IMR-90 (cell line): Measurements from ENCODE around the gene ANK2. TPM values are rescaled to one million over a fixed set of nuclear protein-coding genes. Genes with fewer than 3 reads are reported as not detected.

Experiments
- ATAC-seq: fragments of 200-7000 bp; cut with Tn5 transposase; 2 replicates; pipeline ENCODE4 v1.9.1; 2020; ENCODE audit warnings: low read depth, mild to moderate bottlenecking, moderate library complexity
- BruUV-seq: library from RNA; stranded (reverse); fragments of 400-500 nt; replicated peaks from 2 replicates; lab custom pipeline; 2021; lab: Mats Ljungman, UMichigan
- CTCF ChIA-PET: fragments of 300-600 bp; formaldehyde crosslinking; extraction: SDS; loops from one replicate; lab custom pipeline; 2021; ENCODE audit warnings: antibody characterized with exemption; lab: Yijun Ruan, JAX
- POLR2A ChIA-PET: fragments of 300-600 bp; sonication (Branson Sonifier 250); formaldehyde crosslinking; loops from one replicate; lab custom pipeline; 2022; ENCODE audit warnings: antibody characterized with exemption; ENCODE audit not compliant: unreplicated experiment; lab: Charles Lee
- DNase-seq: peaks from one replicate; pipeline ENCODE4 v3.0.0; 2013
- H2AFZ ChIP-seq: replicated peaks from 2 replicates; pipeline ENCODE3; 2013; ENCODE audit warnings: low read length, mild to moderate bottlenecking; ENCODE audit not compliant: poor library complexity
- H2AK5ac ChIP-seq: 2 replicates; pipeline ENCODE4 v1.6.1; 2013; ENCODE audit warnings: low read depth, low read length, inconsistent platforms
- H2AK9ac ChIP-seq: replicated peaks from 2 replicates; pipeline ENCODE3; 2013; ENCODE audit warnings: mild to moderate bottlenecking, low read depth, low read length, moderate library complexity; ENCODE audit not compliant: poor library complexity
- H2BK120ac ChIP-seq: 2 replicates; pipeline ENCODE4 v1.6.1; 2013; ENCODE audit warnings: low read depth, low read length, inconsistent platforms
- H2BK15ac ChIP-seq: 3 replicates; pipeline ENCODE4 v1.6.1; 2013; ENCODE audit warnings: low read depth, low read length, inconsistent platforms
- H2BK20ac ChIP-seq: 2 replicates; pipeline ENCODE4 v1.6.1; 2013; ENCODE audit warnings: low read depth, mild to moderate bottlenecking, inconsistent platforms, low read length, moderate library complexity
- H2BK5ac ChIP-seq: 2 replicates; pipeline ENCODE4 v1.6.1; 2013; ENCODE audit warnings: mild to moderate bottlenecking, low read depth, low read length, inconsistent platforms; ENCODE audit not compliant: poor library complexity, severe bottlenecking
- H3K14ac ChIP-seq: replicated peaks from 2 replicates; pipeline ENCODE4 v1.6.1; 2013; ENCODE audit warnings: low read depth, low read length, inconsistent platforms
- H3K18ac ChIP-seq: 2 replicates; pipeline ENCODE4 v1.6.1; 2013; ENCODE audit warnings: low read depth, low read length, control low read depth
- H3K23ac ChIP-seq: 2 replicates; pipeline ENCODE4 v1.6.1; 2013; ENCODE audit warnings: low read depth, low read length, inconsistent platforms
- H3K27ac ChIP-seq: 2 replicates; pipeline ENCODE4 v1.5.1; 2013; ENCODE audit warnings: mild to moderate bottlenecking, control low read depth, low read length; ENCODE audit not compliant: insufficient read depth
- H3K27me3 ChIP-seq: 2 replicates; pipeline ENCODE4 v1.6.1; 2013; ENCODE audit warnings: low read length; ENCODE audit not compliant: control insufficient read depth, insufficient read depth
- H3K36me3 ChIP-seq: 2 replicates; pipeline ENCODE4 v1.6.1; 2013; ENCODE audit warnings: low read length, mixed read lengths; ENCODE audit not compliant: control insufficient read depth, insufficient read depth
- H3K4ac ChIP-seq: 2 replicates; pipeline ENCODE4 v1.6.1; 2013; ENCODE audit warnings: low read depth, low read length, inconsistent platforms
- H3K4me1 ChIP-seq: 2 replicates; pipeline ENCODE4 v1.6.1; 2013; ENCODE audit warnings: low read length, mixed read lengths; ENCODE audit not compliant: control insufficient read depth, insufficient read depth
- H3K4me2 ChIP-seq: 2 replicates; pipeline ENCODE4 v1.6.1; 2013; ENCODE audit warnings: low read depth, mild to moderate bottlenecking, control low read depth, low read length, moderate library complexity
- H3K4me3 ChIP-seq: 2 replicates; pipeline ENCODE4 v1.5.1; 2013; ENCODE audit warnings: low read depth, mild to moderate bottlenecking, control low read depth, low read length, moderate library complexity; ENCODE audit not compliant: insufficient read depth
- H3K56ac ChIP-seq: 2 replicates; pipeline ENCODE4 v1.6.1; 2013; ENCODE audit warnings: low read length, inconsistent platforms; ENCODE audit not compliant: insufficient read depth; ENCODE audit errors: extremely low read depth
- H3K79me1 ChIP-seq, 2 experiments: 2 replicates each; pipeline ENCODE4 v1.6.1; 2013; ENCODE audit warnings: low read length in 2 of 2, inconsistent platforms in 1 of 2, low read depth in 1 of 2
- H3K9ac ChIP-seq: 2 replicates; pipeline ENCODE4 v1.6.1; 2013; ENCODE audit warnings: low read depth, low read length, control low read depth
- H3K9me1 ChIP-seq: 2 replicates; pipeline ENCODE4 v1.6.1; 2013; ENCODE audit warnings: low read length, inconsistent platforms; ENCODE audit not compliant: insufficient read depth
- H3K9me3 ChIP-seq: 2 replicates; pipeline ENCODE4 v1.6.1; 2013; ENCODE audit warnings: low read length; ENCODE audit not compliant: control insufficient read depth, insufficient read depth
- H4K20me1 ChIP-seq: 2 replicates; pipeline ENCODE4 v1.6.1; 2013; ENCODE audit warnings: low read length, inconsistent platforms; ENCODE audit not compliant: insufficient read depth
- H4K5ac ChIP-seq: 2 replicates; pipeline ENCODE4 v1.6.1; 2013; ENCODE audit warnings: mild to moderate bottlenecking, low read depth, low read length, control low read depth
- H4K8ac ChIP-seq, 2 experiments: 2 replicates each; pipeline ENCODE4 v1.6.1; 2013; ENCODE audit warnings: low read depth in 2 of 2, low read length in 2 of 2, control low read depth in 1 of 2, inconsistent platforms in 1 of 2
- H4K91ac ChIP-seq: 2 replicates; pipeline ENCODE4 v1.6.1; 2013; ENCODE audit warnings: low read depth, low read length, inconsistent platforms; ENCODE audit not compliant: insufficient read depth
- WGBS, 2 experiments: methylation state at CpG; one replicate each; pipeline versions ENCODE4 v1.1.5 to v1.1.7; 2013; ENCODE audit warnings: missing lambda C conversion rate in 2 of 2; ENCODE audit not compliant: insufficient read length in 1 of 2; ENCODE audit errors: extremely low coverage in 2 of 2; 5-methylcytosine and 5-hydroxymethylcytosine counted together
- dilution Hi-C: fragments of 300-500 bp; cut with HindIII; formaldehyde crosslinking; loops from one replicate; pipeline ENCODE4 v1.14.3; 2018; ENCODE audit warnings: low sequenced_read_pairs; ENCODE audit not compliant: unreplicated experiment
- in situ Hi-C: fragments of 300-500 bp; cut with MboI; formaldehyde crosslinking; loops from 3 replicates; pipeline ENCODE4 v1.14.3; 2019; ENCODE audit warnings: low sequenced_read_pairs, inconsistent platforms, mixed read lengths
- intact Hi-C: fragments of 100-400 bp; cut with micrococcal nuclease; formaldehyde crosslinking; loops from 2 replicates; pipeline ENCODE4 v1.10.0; 2022
- polyA plus RNA-seq, 3 experiments: library from polyadenylated mRNA; depleted of rRNA; stranded (reverse); fragments of >200 nt; gene quantifications; 2 replicates each; pipeline ENCODE4 v1.2.3, GENCODE V29; 2012; ENCODE audit warnings: low replicate concordance in 1 of 3
- total RNA-seq: library from RNA; depleted of rRNA; stranded (reverse); fragments of >200 nt; gene quantifications from 2 replicates; pipeline ENCODE4 v1.2.3, GENCODE V29; 2012
- TF ChIP-seq, protein P1 (sequence below): fragments of 150-350 bp; IDR thresholded peaks from 2 replicates; pipeline ENCODE4 v1.6.1; 2016; ENCODE audit warnings: low read depth, mild to moderate bottlenecking, low read length, moderate library complexity, borderline replicate concordance

ANK2 gene
- total and polyA plus RNA-seq, 2 of the 4 experiments (the other 2 are of a cell fraction): 0.82 to 6.6 TPM

GRCh38 chr4:113159942-113160545, 110.6 kb downstream of the ANK2 start:
- TF ChIP-seq, protein P1, sequence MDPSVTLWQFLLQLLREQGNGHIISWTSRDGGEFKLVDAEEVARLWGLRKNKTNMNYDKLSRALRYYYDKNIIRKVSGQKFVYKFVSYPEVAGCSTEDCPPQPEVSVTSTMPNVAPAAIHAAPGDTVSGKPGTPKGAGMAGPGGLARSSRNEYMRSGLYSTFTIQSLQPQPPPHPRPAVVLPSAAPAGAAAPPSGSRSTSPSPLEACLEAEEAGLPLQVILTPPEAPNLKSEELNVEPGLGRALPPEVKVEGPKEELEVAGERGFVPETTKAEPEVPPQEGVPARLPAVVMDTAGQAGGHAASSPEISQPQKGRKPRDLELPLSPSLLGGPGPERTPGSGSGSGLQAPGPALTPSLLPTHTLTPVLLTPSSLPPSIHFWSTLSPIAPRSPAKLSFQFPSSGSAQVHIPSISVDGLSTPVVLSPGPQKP: no peak
- in situ Hi-C loops: no loop called here
- no peak overlapping the region for H3K27ac ChIP-seq
- no peak overlapping the region for H2AK9ac ChIP-seq
- H3K56ac ChIP-seq: no peak overlapping the region
- no peak overlapping the region for H3K14ac ChIP-seq
- no CpG with 5 or more reads among the region's 3 CpGs for WGBS, 2 experiments
- no peak overlapping the region for H2BK120ac ChIP-seq
- dilution Hi-C loops: no loop called here
- no peak overlapping the region for H3K4me2 ChIP-seq
- no peaks in the 10 kb centered on the region for H3K9me3 ChIP-seq
- H2AK5ac ChIP-seq: no peak overlapping the region
- no peaks in the 10 kb centered on the region for H4K20me1 ChIP-seq
- no peak overlapping the region for H4K91ac ChIP-seq
- no peak overlapping the region for H4K5ac ChIP-seq
- H3K79me1 ChIP-seq: no peaks in the 10 kb centered on the region
- BruUV-seq: no TSS peak
- H3K4me3 ChIP-seq: no peak overlapping the region
- no peaks in the 10 kb centered on the region for H3K27me3 ChIP-seq
- POLR2A ChIA-PET: no interaction called here
- H3K4ac ChIP-seq: no peak overlapping the region
- ATAC-seq: no peak
- H3K36me3 ChIP-seq: no peaks in the 10 kb centered on the region
- no peaks in the 10 kb centered on the region for H3K4me1 ChIP-seq
- CTCF ChIA-PET: no interaction called here
- intact Hi-C loops: no loop called here
- no peak overlapping the region for H2BK20ac ChIP-seq
- no peak overlapping the region for H3K23ac ChIP-seq
- no peak overlapping the region for H2BK15ac ChIP-seq
- no peak overlapping the region for H2AFZ ChIP-seq
- no peak overlapping the region for H3K18ac ChIP-seq
- H3K9me1 ChIP-seq: no peaks in the 10 kb centered on the region; the same call in 1 of the 2 replicates
- no peak overlapping the region for H2BK5ac ChIP-seq
- no peak for DNase-seq
- no peak overlapping the region for H3K9ac ChIP-seq
- no peak overlapping the region for H4K8ac ChIP-seq
